GM19193 (cell line): Measurements from ENCODE around the gene LDAF1.

Experiments
- POLR2A ChIP-seq: IDR thresholded peaks from 4 replicates; pipeline ENCODE4 v1.6.1; 2011; ENCODE audit not compliant: insufficient read depth, insufficient read length; ENCODE audit errors: extremely low read depth

Gene LDAF1

GRCh38 chr16:21158208-21159110, at the start of gene LDAF1:
LDAF1 (plus strand) TSS chr16:21158674; CDS start chr16:21161183, 2,509 bp downstream.
- TF ChIP-seq POLR2A, result peak; percentile 49

DNA sequence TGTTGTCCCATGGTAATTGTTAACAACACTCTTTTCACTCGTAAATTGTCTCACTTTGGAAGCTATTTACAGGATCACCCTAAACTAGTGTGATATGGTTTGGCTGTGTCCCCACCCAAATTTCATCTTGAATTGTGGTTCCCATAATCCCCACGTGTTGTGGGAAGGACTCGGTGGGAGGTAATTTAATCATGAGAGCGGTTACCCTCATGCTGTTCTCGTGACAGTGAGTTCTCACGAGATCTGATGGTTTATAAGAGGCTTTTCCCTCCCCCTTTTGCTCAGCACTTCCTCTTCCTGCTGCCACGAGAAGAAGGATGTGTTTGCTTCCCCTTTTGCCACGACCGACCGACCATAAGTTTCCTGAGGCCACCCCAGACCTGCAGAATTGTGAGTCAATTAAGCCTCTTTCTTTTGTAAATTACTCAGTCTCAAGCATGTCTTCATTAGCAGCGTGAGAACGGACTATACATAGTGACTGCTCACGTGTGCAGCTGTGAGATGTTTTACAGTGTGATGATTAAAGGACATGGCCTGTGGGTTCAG, 42.3 kb upstream of the LDAF1 start:
- no peak for TF ChIP-seq POLR2A

DNA sequence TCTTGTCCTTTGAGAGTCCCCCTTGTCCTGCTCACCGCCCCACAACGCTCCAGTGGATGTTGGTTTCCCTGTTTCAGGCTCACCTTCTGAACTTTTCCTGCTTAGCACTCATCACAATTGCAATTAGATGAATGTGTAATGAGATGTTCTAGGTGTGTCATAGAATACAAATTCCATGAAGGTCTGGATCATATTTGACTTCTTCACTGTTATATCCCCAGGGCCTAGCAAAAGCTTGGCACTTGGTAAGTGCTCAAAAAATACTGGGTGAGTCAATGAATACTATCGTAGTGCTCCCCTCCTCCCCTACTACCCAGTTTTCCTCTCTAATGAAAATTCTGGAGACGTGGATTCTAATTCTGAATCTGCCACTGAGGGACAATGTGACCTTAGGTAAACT, 40.9 kb upstream of the LDAF1 start:
- TF ChIP-seq POLR2A, result no peak

- no peak for TF ChIP-seq POLR2A
Observed at GRCh38 chr16:21120976-21121520, 37.4 kb upstream of the LDAF1 start.

DNA sequence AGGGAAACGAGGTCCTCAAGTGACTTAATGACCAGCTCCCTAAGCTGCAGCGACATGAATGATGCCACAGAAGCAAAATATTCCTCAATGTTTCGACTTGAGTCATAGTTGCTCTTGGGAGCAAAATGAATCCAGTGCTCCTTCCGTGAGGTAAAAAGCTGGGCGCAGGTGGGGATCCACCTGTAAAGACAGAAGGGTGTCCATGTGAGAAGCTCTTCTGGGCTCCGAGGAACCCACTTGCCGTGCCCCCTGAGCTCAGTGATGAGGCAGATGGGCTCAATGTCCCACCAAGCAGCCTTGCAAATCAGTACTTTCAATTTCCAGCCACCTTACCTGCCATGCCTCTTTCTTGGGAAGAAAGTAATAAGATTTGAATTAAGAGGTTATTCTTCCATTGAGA, 33.3 kb upstream of the LDAF1 start:
- no peak for TF ChIP-seq POLR2A

DNA sequence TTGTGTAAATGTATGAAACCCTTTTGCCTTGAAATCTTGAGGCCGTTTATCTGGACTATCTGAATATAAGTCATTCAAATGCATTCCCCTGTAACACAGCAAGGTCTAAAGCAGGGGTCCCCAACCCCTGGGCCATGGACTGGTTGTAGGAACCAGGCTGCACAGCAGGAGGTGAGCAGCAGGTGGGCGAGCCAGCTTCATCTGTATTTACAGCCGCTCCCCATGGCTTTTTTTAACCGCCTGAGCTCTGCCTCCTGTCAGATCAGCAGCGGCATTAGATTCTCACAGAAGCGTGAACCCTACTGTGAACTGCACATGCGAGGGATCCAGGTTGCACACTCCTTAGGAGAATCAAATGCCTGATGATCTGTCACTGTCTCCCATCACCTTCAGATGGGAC, 32.0 kb upstream of the LDAF1 start:
- TF ChIP-seq POLR2A, result no peak

DNA sequence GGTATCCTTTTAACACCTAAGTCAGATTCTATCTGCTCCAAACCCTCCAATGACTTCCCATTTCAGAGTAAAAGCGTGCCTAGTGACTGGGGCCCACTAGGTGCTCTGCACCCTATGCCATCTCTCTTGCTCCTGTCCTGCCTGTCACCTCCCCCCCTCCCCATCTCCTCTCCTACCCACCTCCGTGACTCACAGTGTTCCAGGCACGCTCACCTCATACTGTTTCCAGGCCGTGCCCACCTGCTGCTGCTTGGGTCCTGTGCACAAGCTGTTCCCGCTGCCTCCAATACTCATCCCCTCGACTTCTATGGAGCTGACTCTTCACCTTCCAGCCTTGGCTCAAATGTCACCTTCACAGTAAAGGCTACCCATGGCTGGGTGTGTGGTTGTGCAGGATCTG, 29.5 kb upstream of the LDAF1 start:
- no peak for TF ChIP-seq POLR2A

DNA sequence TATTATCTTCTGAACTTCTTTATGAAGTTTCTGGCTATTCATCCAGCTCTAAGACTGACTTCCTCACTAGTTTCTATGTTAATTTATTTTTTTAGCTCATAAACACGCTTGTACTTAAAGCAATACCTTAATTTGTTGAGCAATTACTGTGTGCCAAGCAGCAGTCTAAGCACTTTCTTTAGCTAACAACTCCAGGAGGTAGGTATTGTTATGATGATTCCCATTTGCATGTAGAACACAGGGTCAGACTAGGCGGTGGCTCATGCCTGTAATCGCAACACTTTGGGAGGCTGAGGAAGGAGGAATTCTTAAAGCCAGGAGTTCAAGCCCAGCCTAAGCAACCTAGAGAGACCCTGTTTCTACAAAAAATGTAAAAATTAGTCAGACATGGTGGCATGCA, 27.7 kb upstream of the LDAF1 start:
- no peak for TF ChIP-seq POLR2A

GRCh38 chr16:21134053-21134452, 24.4 kb upstream of the LDAF1 start:
- no peak for TF ChIP-seq POLR2A

- no peak for TF ChIP-seq POLR2A
Observed at GRCh38 chr16:21145738-21146137, 12.7 kb upstream of the LDAF1 start.

DNA sequence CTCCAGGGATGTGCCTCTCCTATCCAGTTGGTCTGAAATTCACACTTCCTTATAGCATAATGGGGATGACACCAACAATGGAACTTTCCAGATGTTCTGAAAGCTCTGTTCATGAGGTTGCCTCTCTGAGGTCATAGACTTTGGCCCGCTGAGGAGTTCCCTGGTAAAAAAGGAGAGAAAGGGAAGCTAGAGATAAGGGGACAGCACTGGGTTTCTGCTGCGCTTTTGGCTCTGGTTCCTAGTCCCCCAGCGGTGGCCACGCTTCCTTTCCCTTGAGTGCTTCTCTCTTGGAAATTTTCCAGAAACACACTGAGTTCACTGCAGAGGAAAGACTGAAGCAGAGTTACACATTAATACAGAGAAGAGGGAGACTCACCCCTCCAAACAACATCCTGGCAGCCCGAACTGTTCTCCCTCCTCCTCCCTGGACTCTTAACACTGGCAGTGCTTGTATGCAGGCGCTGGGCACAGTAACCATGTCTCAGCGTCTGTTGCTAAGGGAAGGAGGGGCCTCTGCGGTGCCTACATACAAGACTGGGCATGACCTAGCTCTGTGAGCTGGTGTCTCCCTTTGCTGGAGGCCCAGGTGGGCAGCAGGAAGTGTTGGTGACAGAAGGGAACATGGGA, 8.0 kb upstream of the LDAF1 start, which contains the start of gene DNAH3:
Gene DNAH3, minus strand, starts transcription at position 472 of the 627 bp plus-strand sequence. CDS start 527 bp downstream, outside the sequence.
- TF ChIP-seq POLR2A, result no peak

DNA sequence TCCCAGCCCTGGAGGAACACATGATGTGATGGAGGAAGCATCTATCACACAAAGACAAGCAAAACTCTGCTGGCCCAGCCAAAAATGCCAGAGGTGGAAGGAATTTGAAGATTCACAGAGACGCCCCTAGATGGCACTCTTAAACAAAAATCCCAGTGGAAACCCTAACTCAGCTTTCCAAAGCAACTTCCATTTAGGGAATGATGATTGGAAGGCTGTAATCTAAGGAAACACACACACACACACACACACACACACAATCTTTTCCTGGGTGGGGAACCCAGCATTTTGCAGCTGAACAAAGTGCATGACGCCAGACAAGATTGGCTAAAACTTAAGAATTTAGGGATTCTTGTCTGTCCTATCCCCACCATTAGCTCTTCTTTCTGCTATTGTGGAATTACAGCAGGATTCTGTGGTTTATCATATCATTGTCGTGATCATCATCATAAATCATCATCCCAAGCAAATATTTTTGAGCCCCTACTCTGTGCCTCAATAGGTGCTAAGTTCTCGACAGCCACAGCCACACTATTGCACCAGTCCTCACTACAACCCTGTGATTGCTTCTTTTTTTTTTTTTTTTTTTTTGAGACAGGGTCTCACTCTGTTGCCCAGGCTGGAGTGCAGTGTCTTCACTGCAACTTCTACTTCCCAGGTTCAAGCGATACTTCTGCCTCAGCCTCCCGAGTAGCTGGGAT, 1.6 kb upstream of the LDAF1 start:
- no peak for TF ChIP-seq POLR2A

DNA sequence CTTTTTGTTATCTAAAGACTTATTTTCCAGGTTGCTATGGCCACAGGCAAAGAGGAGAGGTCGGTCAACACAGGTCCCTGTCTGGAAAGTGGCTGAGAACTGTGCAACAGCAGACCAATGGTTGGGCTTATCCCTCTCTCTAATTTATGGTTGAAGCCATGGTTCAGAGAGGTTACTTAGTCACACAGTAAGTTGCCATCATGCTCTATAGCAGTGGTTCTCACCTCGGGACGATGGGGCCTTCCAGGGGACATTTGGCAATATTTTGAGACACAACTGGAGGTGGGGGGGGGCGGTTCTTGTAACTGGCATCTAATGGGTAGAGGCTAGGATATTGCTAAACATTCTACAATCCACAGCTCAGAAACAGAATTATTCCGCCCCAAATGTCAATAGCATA, 842 bp upstream of the LDAF1 start:
- TF ChIP-seq POLR2A, result no peak

- no peak for TF ChIP-seq POLR2A
Observed at GRCh38 chr16:21159281-21159951, 942 bp downstream of the LDAF1 start.
